Breast epithelium (tissue), 4 donors: Measurements from ENCODE around the gene IMP3. TPM values are rescaled to one million over a fixed set of nuclear protein-coding genes. Genes with fewer than 3 reads are reported as not detected.
A peak's percentile ranks its signal among the peaks of the same experiment; 100 is the strongest.

Experiments
- DNase-seq, 2 donors: peaks; one replicate each; pipeline ENCODE4 v3.0.0-alpha.2; 2019; ENCODE audit warnings: low spot score in 2 of 2
- H3K27ac ChIP-seq, 2 donors: fragments of 200-600 bp; sonication (generic) in 1 of 2; one replicate each; pipeline ENCODE4 v1.5.1; 2016 to 2019; ENCODE audit warnings: mild to moderate bottlenecking in 1 of 2
- H3K27me3 ChIP-seq, 2 donors: fragments of 200-600 bp; sonication (generic) in 1 of 2; one replicate each; pipeline versions ENCODE4 v1.5.1 to v1.6.0; 2017 to 2019; ENCODE audit warnings: control low read depth in 1 of 2, mild to moderate bottlenecking in 1 of 2
- H3K36me3 ChIP-seq: fragments of 200-600 bp; one replicate; pipeline ENCODE4 v1.5.1; 2019
- H3K4me1 ChIP-seq, 2 donors: fragments of 200-600 bp; sonication (generic); one replicate each; pipeline ENCODE4 v1.5.1; 2016 to 2019; ENCODE audit warnings: control low read depth in 1 of 2
- H3K4me3 ChIP-seq, 3 donors: fragments of 200-600 bp; sonication (generic); 1 replicate in 2 of 3; 2 replicates in 1 of 3; pipeline ENCODE4 v1.5.1; 2016 to 2019; ENCODE audit warnings: mild to moderate bottlenecking in 3 of 3, moderate library complexity in 2 of 3
- H3K9me3 ChIP-seq, 2 donors: fragments of 200-600 bp; sonication (generic) in 1 of 2; one replicate each; pipeline ENCODE4 v1.5.1; 2016 to 2019; ENCODE audit warnings: control low read depth in 1 of 2
- POLR2A ChIP-seq: fragments of 450-650 bp; IDR thresholded peaks from one replicate; pipeline ENCODE4 v1.6.1; 2016; ENCODE audit warnings: antibody characterized with exemption, mild to moderate bottlenecking, moderate library complexity
- POLR2AphosphoS5 ChIP-seq, 3 donors: sonication (generic); formaldehyde crosslinking; IDR thresholded peaks; one replicate each; pipeline ENCODE4 v1.6.1; 2017; ENCODE audit warnings: antibody characterized with exemption in 3 of 3
- intact Hi-C: fragments of 100-400 bp; cut with DNase I; formaldehyde crosslinking; loops from one replicate; pipeline ENCODE4 v1.15.1; 2023; ENCODE audit warnings: low total_unique reads
- total RNA-seq, 3 donors: library from RNA; depleted of rRNA; stranded (reverse); fragments of >200 nt; gene quantifications; one replicate each; pipeline ENCODE4 v1.1.0, GENCODE V29; 2016
- TF ChIP-seq, protein P1 (sequence below), 3 donors: fragments of 450-650 bp; IDR thresholded peaks; one replicate each; pipeline ENCODE4 v1.5.1; 2016 to 2017; ENCODE audit warnings: antibody characterized with exemption in 3 of 3, mild to moderate bottlenecking in 3 of 3, moderate library complexity in 3 of 3

The IMP3 gene
- total RNA-seq, 3 donors from 2014 or later = 144 to 194 (median 175) TPM

DNA sequence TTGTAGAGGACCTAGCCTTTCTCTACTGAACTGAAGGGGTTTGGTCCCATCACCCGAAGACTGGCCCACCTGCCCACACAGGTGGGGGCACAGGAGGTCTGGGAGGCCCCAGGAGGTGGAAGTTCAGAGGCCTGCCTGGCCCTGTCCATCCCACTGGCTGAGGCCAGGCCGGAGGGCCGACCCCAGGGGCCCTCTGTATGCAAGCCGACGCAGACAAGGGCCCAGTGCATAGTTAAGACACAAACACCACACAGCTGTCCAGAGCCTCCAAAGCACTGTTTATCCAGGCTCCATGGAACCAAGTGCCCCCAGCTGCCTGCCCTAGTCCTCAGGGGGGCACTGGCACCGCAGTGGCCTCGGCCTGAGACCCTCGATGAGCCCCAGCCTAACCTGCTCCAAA, 34.3 kb upstream of the IMP3 start:
- Histone ChIP-seq H3K27ac (peak overlapping the region; percentile 59 to 90), H3K4me3 (no peak overlapping the region), H3K36me3 (no peaks in the 10 kb centered on the region), H3K4me1 (peaks cover 7 to 23% of the 10 kb centered on the region in 2 donors), H3K27me3 (no peaks in the 10 kb centered on the region), H3K9me3 (no peaks in the 10 kb centered on the region)
- no peak for DNase-seq
- intact Hi-C loops = no loop called here
- TF ChIP-seq POLR2AphosphoS5 (IDR thresholded peaks at IDR 0.05) (no peak), POLR2A (no peak)
- TF ChIP-seq, protein P1, sequence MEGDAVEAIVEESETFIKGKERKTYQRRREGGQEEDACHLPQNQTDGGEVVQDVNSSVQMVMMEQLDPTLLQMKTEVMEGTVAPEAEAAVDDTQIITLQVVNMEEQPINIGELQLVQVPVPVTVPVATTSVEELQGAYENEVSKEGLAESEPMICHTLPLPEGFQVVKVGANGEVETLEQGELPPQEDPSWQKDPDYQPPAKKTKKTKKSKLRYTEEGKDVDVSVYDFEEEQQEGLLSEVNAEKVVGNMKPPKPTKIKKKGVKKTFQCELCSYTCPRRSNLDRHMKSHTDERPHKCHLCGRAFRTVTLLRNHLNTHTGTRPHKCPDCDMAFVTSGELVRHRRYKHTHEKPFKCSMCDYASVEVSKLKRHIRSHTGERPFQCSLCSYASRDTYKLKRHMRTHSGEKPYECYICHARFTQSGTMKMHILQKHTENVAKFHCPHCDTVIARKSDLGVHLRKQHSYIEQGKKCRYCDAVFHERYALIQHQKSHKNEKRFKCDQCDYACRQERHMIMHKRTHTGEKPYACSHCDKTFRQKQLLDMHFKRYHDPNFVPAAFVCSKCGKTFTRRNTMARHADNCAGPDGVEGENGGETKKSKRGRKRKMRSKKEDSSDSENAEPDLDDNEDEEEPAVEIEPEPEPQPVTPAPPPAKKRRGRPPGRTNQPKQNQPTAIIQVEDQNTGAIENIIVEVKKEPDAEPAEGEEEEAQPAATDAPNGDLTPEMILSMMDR (IDR thresholded peaks at IDR 0.05) = no peak

DNA sequence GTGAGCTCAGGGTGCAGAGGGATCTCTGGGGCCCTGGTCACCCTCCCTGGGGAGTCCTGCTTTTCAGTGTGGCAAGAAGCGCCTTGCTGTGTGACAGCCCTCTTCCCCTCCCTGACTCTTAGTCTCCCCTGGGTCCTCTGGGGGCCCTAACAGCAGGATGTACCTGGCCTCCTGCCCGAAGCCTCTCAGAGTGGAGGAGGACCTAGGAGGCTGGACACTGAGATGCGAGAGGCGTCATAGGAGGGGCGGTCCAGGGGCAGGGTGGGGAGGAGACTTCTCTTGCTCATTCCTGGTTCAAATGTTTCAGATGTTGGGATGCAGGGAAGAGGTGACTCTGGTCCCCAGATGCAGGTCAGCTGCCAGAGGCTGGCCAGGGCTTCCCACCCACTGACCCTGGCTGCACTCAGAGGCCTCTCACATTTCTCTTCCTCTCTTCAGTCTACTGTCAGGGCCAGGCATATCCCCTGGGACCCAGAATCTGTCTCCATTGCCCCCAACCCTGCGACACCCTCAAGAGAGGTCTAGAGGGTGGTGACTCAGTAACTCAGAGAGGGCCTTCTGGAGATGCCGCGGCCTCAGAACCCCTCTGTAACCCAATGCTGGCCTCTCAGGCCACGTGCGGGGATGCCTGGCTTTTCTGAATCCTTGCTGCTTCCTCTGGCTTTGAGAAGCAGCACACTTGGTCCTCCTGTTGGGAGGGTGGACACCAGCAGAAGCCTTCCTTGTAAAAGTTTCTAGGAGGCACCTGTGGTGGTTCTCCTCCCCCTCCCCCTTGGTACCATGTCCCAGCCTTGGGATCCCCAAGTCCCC, 33.6 kb upstream of the IMP3 start:
- no peaks in the 10 kb centered on the region for H3K27me3 ChIP-seq
- TF ChIP-seq POLR2AphosphoS5 (IDR thresholded peaks at IDR 0.05) = no peak
- TF ChIP-seq, protein P1 (IDR thresholded peaks at IDR 0.05) = no peak
- TF ChIP-seq POLR2A = no peak
- peaks cover 7 to 23% of the 10 kb centered on the region in 2 donors for H3K4me1 ChIP-seq
- intact Hi-C loops = no loop called here
- no peaks in the 10 kb centered on the region for H3K36me3 ChIP-seq
- peak overlapping the region; percentile 59 to 90 for H3K27ac ChIP-seq
- no peaks in the 10 kb centered on the region for H3K9me3 ChIP-seq
- H3K4me3 ChIP-seq = peak overlapping the region in 1 of 3 donors; percentile 12
- DNase-seq = no peak

DNA sequence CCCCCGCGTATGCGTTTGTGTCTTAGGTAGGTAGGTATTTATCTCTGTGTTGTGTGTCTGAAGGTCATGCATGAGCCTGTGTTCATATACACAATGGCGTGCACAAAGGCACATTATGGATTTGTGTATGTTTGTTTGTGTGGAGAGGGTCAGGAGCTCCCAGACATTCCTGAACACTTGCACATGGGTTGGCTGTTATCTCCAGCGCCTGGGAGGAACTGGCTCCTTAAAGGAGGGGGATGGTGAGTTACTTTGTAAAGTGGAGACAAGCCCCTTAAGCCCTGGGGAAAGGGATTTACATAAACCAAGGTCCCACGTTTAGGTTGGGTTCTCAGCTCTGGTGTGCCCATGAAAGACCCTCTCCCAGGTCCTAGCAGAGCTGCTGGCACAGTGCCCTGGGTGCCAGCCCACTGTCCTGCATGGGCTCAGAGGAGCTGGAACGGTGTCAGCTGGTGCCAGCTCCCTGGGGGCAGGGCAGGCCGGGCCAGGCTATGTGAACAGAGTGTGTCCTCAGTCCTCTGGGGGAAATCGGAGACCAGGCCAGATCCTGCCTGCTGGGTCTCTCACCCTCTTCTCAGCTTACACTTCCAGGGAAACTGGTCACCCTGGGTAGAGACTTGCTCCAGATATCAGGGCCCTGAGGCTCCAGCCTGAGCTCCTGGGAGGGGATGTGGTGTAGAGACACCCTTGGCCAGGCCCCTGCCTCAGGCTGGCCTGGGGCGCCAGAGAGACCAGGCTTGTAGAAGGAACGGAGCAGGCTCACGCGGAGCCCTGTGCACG, 32.8 kb upstream of the IMP3 start:
- Histone ChIP-seq H3K27me3 (no peaks in the 10 kb centered on the region), H3K4me1 (peaks cover 7 to 23% of the 10 kb centered on the region in 2 donors), H3K36me3 (no peaks in the 10 kb centered on the region), H3K9me3 (no peaks in the 10 kb centered on the region), H3K27ac (peak overlapping the region; percentile 59 to 90), H3K4me3 (peak overlapping the region in 1 of 3 donors; percentile 12)
- TF ChIP-seq POLR2A = no peak
- TF ChIP-seq, protein P1 (IDR thresholded peaks at IDR 0.05) = no peak
- no peak for TF ChIP-seq POLR2AphosphoS5 (IDR thresholded peaks at IDR 0.05)
- DNase-seq = no peak
- intact Hi-C loops = no loop called here

DNA sequence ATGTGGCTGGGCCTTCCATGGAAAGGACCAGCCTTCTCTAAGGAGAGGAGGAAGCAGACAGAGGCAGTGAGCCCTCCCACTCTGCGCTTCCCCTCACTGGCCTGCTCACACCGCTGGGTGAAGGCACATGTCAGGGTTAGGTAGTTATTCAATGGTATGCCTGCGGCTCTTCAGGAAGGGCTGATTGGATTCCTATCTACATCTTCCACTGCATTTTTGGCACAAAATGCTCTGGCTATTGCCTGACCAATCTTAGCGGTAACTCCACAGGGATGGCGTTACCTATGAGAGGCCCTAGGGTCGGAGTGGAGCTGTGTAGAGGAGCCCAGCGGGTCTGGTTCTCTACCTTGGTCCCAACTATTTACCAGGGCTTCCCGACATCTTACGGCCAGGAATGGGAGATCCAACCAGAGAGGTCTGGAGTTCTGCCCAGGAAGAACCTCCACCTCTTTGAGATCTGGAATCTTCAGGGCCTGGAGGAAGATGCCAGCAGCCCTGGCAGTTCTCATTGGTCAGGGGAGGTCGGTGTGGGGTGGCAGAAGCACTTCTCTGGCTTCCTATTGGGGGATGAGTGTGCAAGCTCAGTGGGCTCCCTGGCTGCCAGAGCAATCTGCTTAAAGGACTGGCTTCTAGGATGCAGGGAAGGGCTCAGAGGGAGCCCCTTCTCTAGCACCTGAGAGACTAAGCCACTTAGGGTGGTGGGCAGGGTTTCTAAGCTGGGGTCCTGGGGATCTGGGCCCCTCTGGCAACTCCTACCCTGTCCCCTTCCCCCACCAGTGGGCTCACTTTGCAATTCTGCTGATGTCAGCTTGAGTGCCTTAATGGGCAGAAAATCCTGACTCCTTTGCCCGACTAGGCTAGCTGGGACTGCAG, 31.9 kb upstream of the IMP3 start:
- Histone ChIP-seq H3K4me3 (no peak overlapping the region), H3K27me3 (no peaks in the 10 kb centered on the region), H3K4me1 (peaks cover 7 to 27% of the 10 kb centered on the region in 2 donors), H3K36me3 (no peaks in the 10 kb centered on the region), H3K27ac (peak overlapping the region; percentile 59 to 90), H3K9me3 (no peaks in the 10 kb centered on the region)
- TF ChIP-seq POLR2AphosphoS5 (IDR thresholded peaks at IDR 0.05) = no peak
- TF ChIP-seq, protein P1 (IDR thresholded peaks at IDR 0.05) = no peak
- TF ChIP-seq POLR2A = no peak
- intact Hi-C loops = no loop called here
- DNase-seq = no peak
